Loucy (cell line): ENCODE measurements around the gene OTOS.

Source experiments
- EZH2phosphoT487 ChIP-seq: fragments of 200-600 bp; IDR thresholded peaks from 2 replicates; pipeline ENCODE4 v1.6.1; 2018; ENCODE audit warnings: antibody characterized with exemption, mild to moderate bottlenecking, moderate library complexity, borderline replicate concordance
- TF ChIP-seq, protein P1 (sequence below): fragments of 200-600 bp; sonication (generic); conservative IDR thresholded peaks from 2 replicates; pipeline ENCODE4 v1.5.1; 2014; ENCODE audit warnings: mild to moderate bottlenecking, antibody characterized with exemption, low read length

DNA sequence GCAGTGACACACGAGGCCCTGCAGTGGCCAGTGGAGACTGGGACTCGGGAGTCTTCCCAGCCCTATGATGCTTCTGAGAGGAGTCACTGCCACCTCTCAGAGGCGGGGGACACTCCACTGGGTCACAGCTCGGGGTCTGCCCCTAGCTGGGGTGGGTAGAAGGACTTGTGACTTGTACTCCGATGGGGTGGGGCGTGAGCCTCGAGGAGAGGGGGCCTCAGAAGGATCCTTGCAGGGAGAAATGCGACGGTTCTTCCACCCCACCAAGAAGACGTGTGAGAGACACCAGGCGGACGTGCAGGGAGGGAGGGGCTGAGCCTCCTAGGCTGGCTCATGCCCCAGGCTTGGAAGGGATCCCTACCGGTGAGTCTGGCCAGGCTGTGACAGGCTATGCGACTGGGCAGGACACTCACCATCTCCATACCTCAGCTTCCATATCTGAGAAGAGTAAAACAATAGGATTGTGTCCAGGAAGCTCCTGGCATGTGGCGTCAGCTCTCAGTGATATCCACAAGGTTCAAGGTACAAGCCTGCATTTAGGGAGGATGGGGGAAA is 11.1 kb upstream of the OTOS start:
- TF ChIP-seq, protein P1, sequence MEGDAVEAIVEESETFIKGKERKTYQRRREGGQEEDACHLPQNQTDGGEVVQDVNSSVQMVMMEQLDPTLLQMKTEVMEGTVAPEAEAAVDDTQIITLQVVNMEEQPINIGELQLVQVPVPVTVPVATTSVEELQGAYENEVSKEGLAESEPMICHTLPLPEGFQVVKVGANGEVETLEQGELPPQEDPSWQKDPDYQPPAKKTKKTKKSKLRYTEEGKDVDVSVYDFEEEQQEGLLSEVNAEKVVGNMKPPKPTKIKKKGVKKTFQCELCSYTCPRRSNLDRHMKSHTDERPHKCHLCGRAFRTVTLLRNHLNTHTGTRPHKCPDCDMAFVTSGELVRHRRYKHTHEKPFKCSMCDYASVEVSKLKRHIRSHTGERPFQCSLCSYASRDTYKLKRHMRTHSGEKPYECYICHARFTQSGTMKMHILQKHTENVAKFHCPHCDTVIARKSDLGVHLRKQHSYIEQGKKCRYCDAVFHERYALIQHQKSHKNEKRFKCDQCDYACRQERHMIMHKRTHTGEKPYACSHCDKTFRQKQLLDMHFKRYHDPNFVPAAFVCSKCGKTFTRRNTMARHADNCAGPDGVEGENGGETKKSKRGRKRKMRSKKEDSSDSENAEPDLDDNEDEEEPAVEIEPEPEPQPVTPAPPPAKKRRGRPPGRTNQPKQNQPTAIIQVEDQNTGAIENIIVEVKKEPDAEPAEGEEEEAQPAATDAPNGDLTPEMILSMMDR, result no peak
- no peak for TF ChIP-seq EZH2phosphoT487
